ENCODE measurements around the gene KRT14.

GRCh38 chr17:41565338-41565737, 21.4 kb downstream of the KRT14 start:
- TF ChIP-seq CTCF (IDR thresholded peaks at IDR 0.05) (no peak), POLR2A (IDR thresholded peaks at IDR 0.05) (no peak)
